Transverse colon (tissue), 4 donors: ENCODE data around the gene PLEKHO2. TPM values are rescaled to one million over a fixed set of nuclear protein-coding genes. Genes with fewer than 3 reads are reported as not detected.

ENCODE experiments used
- DNase-seq: peaks from one replicate; pipeline ENCODE4 v3.0.0-alpha.2; 2019
- H3K27ac ChIP-seq, 4 donors: fragments of 200-600 bp; sonication (generic); 2 replicates each; pipeline ENCODE4 v1.5.1; 2016 to 2018; ENCODE audit warnings: inconsistent platforms in 4 of 4
- H3K27me3 ChIP-seq: fragments of 200-600 bp; sonication (generic); 2 replicates; pipeline ENCODE4 v1.5.1; 2017; ENCODE audit warnings: inconsistent platforms
- H3K36me3 ChIP-seq, 4 donors: fragments of 200-600 bp; sonication (generic); 2 replicates each; pipeline ENCODE4 v1.5.1; 2017 to 2019; ENCODE audit warnings: inconsistent platforms in 4 of 4
- H3K4me1 ChIP-seq, 4 donors: fragments of 200-600 bp; sonication (generic); 2 replicates each; pipeline ENCODE4 v1.5.1; 2017 to 2020; ENCODE audit warnings: inconsistent platforms in 4 of 4
- H3K4me3 ChIP-seq, 4 donors: fragments of 200-600 bp; sonication (generic); 1 replicate in 1 of 4; 2 replicates in 3 of 4; pipeline versions ENCODE4 v1.5.1 to v1.6.1; 2017 to 2019; ENCODE audit warnings: inconsistent platforms in 4 of 4
- H3K9me3 ChIP-seq, 2 donors: fragments of 200-600 bp; sonication (generic); 2 replicates each; pipeline ENCODE4 v1.5.1; 2017 to 2019; ENCODE audit warnings: inconsistent platforms in 2 of 2
- CTCF ChIP-seq, 5 experiments: fragments of 200-600 bp in 3 of 5; fragments of 450-650 bp in 2 of 5; sonication (generic) in 3 of 5; IDR thresholded peaks; 1 replicate in 2 of 5; 2 replicates in 3 of 5; pipeline ENCODE4 v1.5.1; 2016 to 2017; ENCODE audit warnings: antibody characterized with exemption in 5 of 5, inconsistent platforms in 3 of 5, mild to moderate bottlenecking in 2 of 5, moderate library complexity in 1 of 5
- EP300 ChIP-seq: sonication (generic); formaldehyde crosslinking; IDR thresholded peaks from one replicate; pipeline ENCODE4 v1.6.1; 2017; ENCODE audit warnings: antibody characterized with exemption, low read depth
- POLR2A ChIP-seq: fragments of 450-650 bp; IDR thresholded peaks from one replicate; pipeline ENCODE4 v1.6.1; 2016; ENCODE audit warnings: antibody characterized with exemption, mild to moderate bottlenecking, moderate library complexity
- POLR2AphosphoS5 ChIP-seq, 3 donors: sonication (generic); formaldehyde crosslinking; IDR thresholded peaks; one replicate each; pipeline ENCODE4 v1.6.1; 2016; ENCODE audit warnings: antibody characterized with exemption in 3 of 3
- WGBS, 2 donors: methylation state at CpG; one replicate each; pipeline ENCODE4 v1.1.5; 2018; ENCODE audit warnings: low coverage in 1 of 2; 5-methylcytosine and 5-hydroxymethylcytosine counted together
- in situ Hi-C, 4 donors: fragments of 200-750 bp; cut with MboI; loops; one replicate each; pipeline versions ENCODE4 v1.15.0 to v1.15.1; 2017; ENCODE audit warnings: low sequenced_read_pairs in 3 of 4, low pct_ligation_motif_present in 1 of 4, low pct_unique_long_range_greater_than_20kb in 1 of 4
- intact Hi-C: fragments of 100-400 bp; cut with DNase I; formaldehyde crosslinking; loops from one replicate; pipeline ENCODE4 v1.15.1; 2023; ENCODE audit warnings: low total_unique reads
- total RNA-seq, 4 donors: library from RNA; depleted of rRNA; stranded (reverse); fragments of >200 nt; gene quantifications; one replicate each; pipeline ENCODE4 v1.1.0, GENCODE V29; 2016

PLEKHO2 gene
- total RNA-seq, 4 donors from 2014 or later = 4.6 to 12.3 (median 9.8) TPM

GRCh38 chr15:64892847-64893403 is 51.2 kb downstream of the PLEKHO2 start:
- Histone ChIP-seq H3K36me3 (no peaks in the 10 kb centered on the region), H3K27ac (peak overlapping the region; percentile 79 to 90 (median 86)), H3K4me3 (no peak overlapping the region), H3K27me3 (no peaks in the 10 kb centered on the region), H3K9me3 (no peaks in the 10 kb centered on the region), H3K4me1 (peaks cover 8 to 52% (median 15%) of the 10 kb centered on the region in 4 donors)
- intact Hi-C loops = no loop called here
- no peak for DNase-seq
- WGBS, 2 donors = 74 to 85% methylated on average over 4 to 8 of the region's 8 CpGs
- no peak for TF ChIP-seq POLR2AphosphoS5 (IDR thresholded peaks at IDR 0.05)
- no peak for TF ChIP-seq EP300
- TF ChIP-seq CTCF (IDR thresholded peaks at IDR 0.05) = no peak
- no peak for TF ChIP-seq POLR2A
- in situ Hi-C loops = loop anchor here in 1 of 4 donors (10.0 kb wide), 1 partner anchor 48 kb away; the partner anchor contains the start of gene PLEKHO2

GRCh38 chr15:64893481-64894394 is 52.0 kb downstream of the PLEKHO2 start:
- H3K36me3 ChIP-seq = no peaks in the 10 kb centered on the region
- no peaks in the 10 kb centered on the region for H3K9me3 ChIP-seq
- no peaks in the 10 kb centered on the region for H3K27me3 ChIP-seq
- DNase-seq = peak; percentile 92
- in situ Hi-C loops = loop anchor here in 1 of 4 donors (10.0 kb wide), 1 partner anchor 49 kb away; the partner anchor contains the start of gene PLEKHO2
- TF ChIP-seq EP300 = no peak
- TF ChIP-seq POLR2AphosphoS5 (IDR thresholded peaks at IDR 0.05) = peak; percentile 6 to 76 (median 74)
- peak; percentile 61 for TF ChIP-seq POLR2A
- no peak for TF ChIP-seq CTCF (IDR thresholded peaks at IDR 0.05)
- WGBS, 2 donors = 47 to 80% methylated on average over 1 to 44 of the region's 44 CpGs
- peak overlapping the region in 2 of 4 donors; percentile 9 for H3K4me3 ChIP-seq
- intact Hi-C loops = no loop called here
- peak overlapping the region; percentile 79 to 90 (median 86) for H3K27ac ChIP-seq
- peaks cover 8 to 58% (median 15%) of the 10 kb centered on the region in 4 donors for H3K4me1 ChIP-seq

- 71 to 90% methylated on average over 2 to 15 of the region's 20 CpGs for WGBS, 2 donors
Measured at GRCh38 chr15:64894395-64895056, 52.8 kb downstream of the PLEKHO2 start.

GRCh38 chr15:64895285-64896065 is 53.8 kb downstream of the PLEKHO2 start:
- peak; percentile 41 for DNase-seq
- peak overlapping the region in 1 of 4 donors; percentile 39 for H3K4me3 ChIP-seq
- H3K9me3 ChIP-seq = no peaks in the 10 kb centered on the region
- H3K36me3 ChIP-seq = no peaks in the 10 kb centered on the region
- intact Hi-C loops = no loop called here
- TF ChIP-seq CTCF (IDR thresholded peaks at IDR 0.05) (no peak), POLR2AphosphoS5 (IDR thresholded peaks at IDR 0.05) (no peak), POLR2A (no peak), EP300 (no peak)
- H3K27ac ChIP-seq = peak overlapping the region; percentile 79 to 90 (median 86)
- no peaks in the 10 kb centered on the region for H3K27me3 ChIP-seq
- WGBS, 2 donors = 37 to 48% methylated on average over 2 to 6 of the region's 6 CpGs
- H3K4me1 ChIP-seq = peaks cover 8 to 58% (median 15%) of the 10 kb centered on the region in 4 donors
- in situ Hi-C loops = loop anchor here in 1 of 4 donors (10.0 kb wide), 1 partner anchor 51 kb away; the partner anchor contains the start of gene PLEKHO2

More at GRCh38 chr15:64894395-64895056, 52.8 kb downstream of the PLEKHO2 start:
- peak; percentile 84 for DNase-seq
- Histone ChIP-seq H3K27me3 (no peaks in the 10 kb centered on the region), H3K27ac (peak overlapping the region; percentile 79 to 90 (median 86)), H3K4me1 (peaks cover 8 to 58% (median 15%) of the 10 kb centered on the region in 4 donors), H3K9me3 (no peaks in the 10 kb centered on the region), H3K4me3 (peak overlapping the region in 1 of 4 donors; percentile 9), H3K36me3 (no peaks in the 10 kb centered on the region)
- TF ChIP-seq EP300 (no peak), POLR2AphosphoS5 (IDR thresholded peaks at IDR 0.05) (peak in 2 of 3 donors; percentile 43 to 48), POLR2A (peak; percentile 16)
- in situ Hi-C loops = loop anchor here in 1 of 4 donors (10.0 kb wide), 1 partner anchor 50 kb away; the partner anchor contains the start of gene PLEKHO2
- intact Hi-C loops = no loop called here
